Psoas muscle (tissue), 8 donors: ENCODE measurements around the gene ATCAY. TPM values are rescaled to one million over a fixed set of nuclear protein-coding genes. Genes with fewer than 3 reads are reported as not detected.
"Not testable (repeated sequence)": the region's sequence is repeated elsewhere in the genome, so short reads cannot be mapped to it uniquely, and the experiment has no call there.

ENCODE experiments used
- ATAC-seq, 4 donors: fragments of 200-7000 bp; cut with Tn5 transposase; one replicate each; pipeline ENCODE4 v1.9.1; 2020; ENCODE audit warnings: moderate library complexity in 3 of 4, mild to moderate bottlenecking in 2 of 4
- DNase-seq, 2 donors: peaks; one replicate each; pipeline ENCODE4 v3.0.0-alpha.2; 2020
- H3K27ac ChIP-seq: fragments of 200-600 bp; one replicate; pipeline ENCODE4 v1.8.0; 2022
- H3K27me3 ChIP-seq, 3 donors: fragments of 200-600 bp in 1 of 3; one replicate each; pipeline versions ENCODE4 v1.6.1 to v1.8.0; 2013 to 2022; ENCODE audit warnings: low read length in 2 of 3, mild to moderate bottlenecking in 2 of 3, moderate library complexity in 1 of 3; ENCODE audit not compliant: insufficient read depth in 3 of 3
- H3K36me3 ChIP-seq, 2 donors: fragments of 200-600 bp in 1 of 2; one replicate each; pipeline versions ENCODE4 v1.6.1 to v1.8.0; 2013 to 2022; ENCODE audit warnings: low read depth in 1 of 2, mild to moderate bottlenecking in 1 of 2, moderate library complexity in 1 of 2; ENCODE audit not compliant: insufficient read depth in 1 of 2
- H3K4me1 ChIP-seq: fragments of 200-600 bp; one replicate; pipeline ENCODE4 v1.8.0; 2022
- H3K4me3 ChIP-seq: fragments of 200-600 bp; one replicate; pipeline ENCODE4 v1.8.0; 2022; ENCODE audit warnings: mild to moderate bottlenecking
- H3K9me3 ChIP-seq: fragments of 200-600 bp; one replicate; pipeline ENCODE4 v1.8.0; 2022
- WGBS, 3 donors: extraction: QIAGEN DNeasy Blood & Tissue Kit; methylation state at CpG; one replicate each; pipeline versions ENCODE4 v1.1.6 to v1.1.7; 2013; 5-methylcytosine and 5-hydroxymethylcytosine counted together
- intact Hi-C, 2 donors: fragments of 100-400 bp; cut with DNase I; formaldehyde crosslinking; loops; one replicate each; pipeline versions ENCODE4 v1.11.0 to v1.14.2; 2022
- polyA plus RNA-seq, 3 donors: library from polyadenylated mRNA; stranded (reverse); fragments of 200-250 nt; gene quantifications; one replicate each; pipeline ENCODE4 v1.2.3, GENCODE V29; 2013
- total RNA-seq, 4 donors: library from RNA; stranded (reverse); fragmentation: NEBNext Ultra II Directional in 2 of 4; extraction: Animal tissue kit (Norgen Biotek cat#: 25700) in 2 of 4; gene quantifications; one replicate each; pipeline versions ENCODE4 v1.2.1 to v1.2.4, GENCODE V29; 2021 to 2023
- TF ChIP-seq, protein P1 (sequence below): fragments of 200-600 bp; IDR thresholded peaks from one replicate; pipeline ENCODE4 v1.8.0; 2022; ENCODE audit warnings: antibody characterized with exemption
- donor health status: healthy with polysubstance abuse.
- donor health status: DM: no; HTN: no; CAD: no; lungs with moderate emphysema.
- donor health status: Bipolar disorder and iron deficiency.
- donor health status: healthy.
- donor health status: DM: yes; HTN: yes; CAD: no.
- donor health status: DM: no; HTN: no; CAD: no.
- donor health status: DM: no; HTN: no; CAD: no.
- donor health status: DM: yes; HTN: yes; CAD: no.

The ATCAY gene
- total and polyA plus RNA-seq, 7 donors: 0.04 TPM; not detected in 6

DNA sequence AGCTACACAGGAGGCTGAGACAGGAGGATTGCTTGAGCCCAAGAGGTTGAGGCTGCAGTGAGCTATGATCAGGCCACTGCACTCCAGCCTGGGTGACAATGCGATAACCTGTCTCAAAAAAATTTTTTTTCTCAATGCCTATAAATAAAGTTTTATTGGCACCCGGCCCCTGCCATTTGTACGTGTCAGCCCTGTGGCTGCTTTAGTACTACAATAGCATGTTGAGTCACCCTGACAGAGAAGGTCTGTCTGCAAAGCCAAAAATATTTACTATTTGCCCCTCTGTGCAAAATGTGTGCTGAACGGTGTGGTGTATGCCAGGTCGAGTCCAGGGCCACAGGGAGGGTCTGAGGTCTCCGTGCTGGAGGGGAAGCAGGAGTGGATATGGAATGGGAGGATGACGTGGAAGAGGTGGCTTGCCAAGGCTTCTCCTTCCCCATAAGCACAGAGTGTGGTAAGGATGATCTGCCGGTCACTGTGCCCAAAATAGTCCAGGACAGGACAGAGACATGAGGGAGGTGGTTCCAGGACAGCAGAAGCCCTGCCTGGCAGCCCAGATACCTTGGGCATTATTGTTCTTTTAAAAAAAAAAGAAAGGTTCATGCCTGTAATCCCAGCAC, 62.4 kb downstream of the ATCAY start:
- peak; percentile 80 to 85 (median 84) for ATAC-seq
- TF ChIP-seq, protein P1, sequence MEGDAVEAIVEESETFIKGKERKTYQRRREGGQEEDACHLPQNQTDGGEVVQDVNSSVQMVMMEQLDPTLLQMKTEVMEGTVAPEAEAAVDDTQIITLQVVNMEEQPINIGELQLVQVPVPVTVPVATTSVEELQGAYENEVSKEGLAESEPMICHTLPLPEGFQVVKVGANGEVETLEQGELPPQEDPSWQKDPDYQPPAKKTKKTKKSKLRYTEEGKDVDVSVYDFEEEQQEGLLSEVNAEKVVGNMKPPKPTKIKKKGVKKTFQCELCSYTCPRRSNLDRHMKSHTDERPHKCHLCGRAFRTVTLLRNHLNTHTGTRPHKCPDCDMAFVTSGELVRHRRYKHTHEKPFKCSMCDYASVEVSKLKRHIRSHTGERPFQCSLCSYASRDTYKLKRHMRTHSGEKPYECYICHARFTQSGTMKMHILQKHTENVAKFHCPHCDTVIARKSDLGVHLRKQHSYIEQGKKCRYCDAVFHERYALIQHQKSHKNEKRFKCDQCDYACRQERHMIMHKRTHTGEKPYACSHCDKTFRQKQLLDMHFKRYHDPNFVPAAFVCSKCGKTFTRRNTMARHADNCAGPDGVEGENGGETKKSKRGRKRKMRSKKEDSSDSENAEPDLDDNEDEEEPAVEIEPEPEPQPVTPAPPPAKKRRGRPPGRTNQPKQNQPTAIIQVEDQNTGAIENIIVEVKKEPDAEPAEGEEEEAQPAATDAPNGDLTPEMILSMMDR: no peak
- H3K27me3 ChIP-seq: peaks cover 0 to 3% (median 0%) of the 10 kb centered on the region in 3 donors
- no peaks in the 10 kb centered on the region for H3K36me3 ChIP-seq
- no peak overlapping the region for H3K4me3 ChIP-seq
- peaks cover 14% of the 10 kb centered on the region for H3K4me1 ChIP-seq
- 19 to 34% (median 26%) methylated on average over 8 of the region's 8 CpGs for WGBS, 3 donors
- DNase-seq: peak; percentile 71 to 83
- peak overlapping the region; percentile 99 for H3K27ac ChIP-seq
- no peaks in the 10 kb centered on the region for H3K9me3 ChIP-seq
- intact Hi-C loops: no loop called here

DNA sequence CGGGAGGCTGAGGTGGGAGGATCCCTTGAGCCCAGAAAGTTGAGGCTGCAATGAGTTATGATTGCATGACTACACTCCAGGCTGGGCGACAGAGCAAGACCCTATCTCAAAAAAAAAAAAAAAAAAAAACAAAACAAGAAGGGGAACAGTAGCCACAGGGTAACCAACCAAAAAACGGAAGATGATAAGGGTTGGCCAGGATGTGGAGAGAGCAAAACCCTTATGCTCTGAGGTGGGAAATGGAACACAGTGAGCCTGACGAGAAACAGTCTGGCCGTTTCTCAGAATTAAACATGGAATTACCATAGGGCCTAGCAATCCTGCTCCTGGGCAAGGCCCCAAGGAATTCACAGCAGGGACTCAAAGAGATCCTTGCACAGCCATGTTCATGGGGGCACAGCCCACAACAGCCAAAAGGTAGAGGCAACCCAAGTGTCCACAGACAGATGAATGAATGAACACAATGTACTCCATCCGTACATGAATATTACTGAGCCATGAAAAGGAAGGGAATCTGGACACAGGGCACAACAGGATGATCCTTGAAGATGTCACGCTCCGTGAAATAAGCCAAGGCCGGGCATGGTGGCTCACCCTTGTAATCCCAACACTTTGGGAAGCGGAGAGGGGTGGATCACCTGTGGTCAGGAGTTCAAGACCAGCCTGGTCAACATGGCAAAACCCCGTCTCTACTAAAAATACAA, 63.7 kb downstream of the ATCAY start:
- Histone ChIP-seq H3K4me1 (peaks cover 14% of the 10 kb centered on the region), H3K27me3 (peaks cover 0 to 3% (median 0%) of the 10 kb centered on the region in 3 donors), H3K27ac (peak overlapping the region; percentile 99), H3K36me3 (no peaks in the 10 kb centered on the region), H3K4me3 (no peak overlapping the region), H3K9me3 (no peaks in the 10 kb centered on the region)
- DNase-seq: no peak
- TF ChIP-seq, protein P1: no peak
- 45 to 69% (median 50%) methylated on average over 11 of the region's 11 CpGs for WGBS, 3 donors
- ATAC-seq: peak in 1 of 4 donors; percentile 2
- intact Hi-C loops: loop anchor here in 1 of 2 donors (2.0 kb wide), 1 partner anchor 19 kb away; no protein-coding TSS in a partner anchor

DNA sequence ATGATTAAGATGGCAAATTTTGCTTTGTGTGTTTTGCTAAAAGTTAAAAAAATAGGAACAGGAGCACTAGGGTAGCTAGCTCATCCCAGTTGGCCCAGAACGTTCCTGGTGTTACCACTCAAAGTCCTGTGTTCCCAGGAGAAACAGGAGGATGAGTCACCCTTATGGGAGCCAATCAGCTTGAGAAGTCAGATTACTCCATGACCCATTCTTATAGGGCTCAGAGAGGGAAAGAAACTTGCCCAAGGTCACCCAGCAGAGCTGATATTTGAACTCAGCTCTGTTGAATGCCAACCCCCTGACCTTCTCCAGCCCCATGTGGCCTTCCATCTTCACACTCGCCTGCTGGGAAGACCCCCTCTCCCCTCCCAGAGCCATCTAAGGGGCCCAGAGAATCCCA, 65.4 kb downstream of the ATCAY start:
- H3K9me3 ChIP-seq: no peaks in the 10 kb centered on the region
- H3K36me3 ChIP-seq: no peaks in the 10 kb centered on the region
- DNase-seq (no peak), ATAC-seq (peak in 3 of 4 donors; percentile 13 to 40 (median 21))
- intact Hi-C loops: loop anchor here in 1 of 2 donors (2.0 kb wide), 1 partner anchor 21 kb away; no protein-coding TSS in a partner anchor
- H3K27ac ChIP-seq: peak overlapping the region; percentile 99
- no peak overlapping the region for H3K4me3 ChIP-seq
- H3K4me1 ChIP-seq: peaks cover 16% of the 10 kb centered on the region
- WGBS, 3 donors: 31 to 40% (median 40%) methylated on average over 2 of the region's 2 CpGs
- TF ChIP-seq, protein P1: no peak
- H3K27me3 ChIP-seq: no peaks in the 10 kb centered on the region

DNA sequence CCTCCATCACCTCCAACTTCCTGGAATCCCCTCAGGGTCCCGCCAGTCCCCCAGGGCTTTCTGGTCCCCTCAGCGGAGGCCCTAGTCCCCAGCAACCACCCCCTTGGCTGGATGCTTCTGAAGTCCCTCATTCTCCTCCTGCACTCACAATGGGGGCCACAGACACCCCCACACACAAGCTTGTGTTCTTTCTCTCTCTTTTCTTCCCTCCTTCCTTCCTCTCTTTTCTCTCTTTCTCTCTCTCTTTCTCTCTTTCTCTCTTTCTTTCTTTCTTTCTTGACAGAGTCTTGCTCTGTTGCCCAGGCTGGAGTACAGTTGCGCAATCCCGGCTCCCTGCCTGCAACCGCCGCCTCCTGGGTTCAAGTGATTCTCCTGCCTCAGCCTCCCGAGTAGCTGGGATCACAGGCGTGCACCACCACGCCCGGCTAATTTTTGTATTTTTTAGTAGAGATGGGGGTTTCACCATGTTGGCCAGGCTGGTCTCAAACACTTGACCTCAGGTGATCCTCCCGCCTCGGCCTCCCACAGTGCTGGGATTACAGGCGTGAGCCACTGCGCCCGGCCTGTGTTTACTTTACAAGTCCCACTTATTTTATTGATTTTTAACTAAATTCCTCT, 66.9 kb downstream of the ATCAY start:
- 73 to 82% (median 74%) methylated on average over 15 of the region's 15 CpGs for WGBS, 3 donors
- ATAC-seq, intact Hi-C loops, H3K9me3 ChIP-seq, H3K4me3 ChIP-seq, H3K36me3 ChIP-seq, DNase-seq, H3K27me3 ChIP-seq: not testable (repeated sequence)
- H3K4me1 ChIP-seq: peaks cover 26% of the 10 kb centered on the region
- peak overlapping the region; percentile 99 for H3K27ac ChIP-seq

DNA sequence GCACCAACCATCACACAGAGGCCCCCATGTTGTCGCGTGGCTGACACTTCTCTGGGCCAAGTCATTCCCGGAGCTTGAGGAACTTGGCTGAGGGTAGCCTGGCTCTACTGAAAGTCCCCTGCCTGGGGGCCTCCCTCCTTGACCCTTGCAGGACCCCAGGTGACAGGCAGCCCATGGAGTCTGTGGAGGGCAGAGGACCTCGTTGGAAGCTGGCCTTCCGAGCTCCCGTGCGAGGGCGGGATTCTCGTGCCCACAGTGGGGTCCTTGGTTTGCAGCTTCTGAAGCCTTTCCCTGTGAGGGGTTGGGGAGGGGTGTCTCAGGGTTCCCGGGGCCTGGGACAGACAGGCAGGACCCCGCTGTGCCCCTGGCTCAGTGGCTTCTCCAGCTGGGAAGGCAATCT, 68.8 kb downstream of the ATCAY start:
- intact Hi-C loops: no loop called here
- Histone ChIP-seq H3K36me3 (no peaks in the 10 kb centered on the region), H3K27me3 (no peaks in the 10 kb centered on the region), H3K4me1 (peaks cover 36% of the 10 kb centered on the region), H3K4me3 (peak overlapping the region; percentile 84), H3K9me3 (no peaks in the 10 kb centered on the region), H3K27ac (peak overlapping the region; percentile 99)
- DNase-seq (no peak), ATAC-seq (no peak)
- 38 to 51% (median 47%) methylated on average over 11 of the region's 11 CpGs for WGBS, 3 donors
- TF ChIP-seq, protein P1: no peak
